ENCODE data around the gene GPR3. TPM values are rescaled to one million over a fixed set of nuclear protein-coding genes. Genes with fewer than 3 reads are reported as not detected.
"Not testable (repeated sequence)": the region's sequence is repeated elsewhere in the genome, so short reads cannot be mapped to it uniquely, and the experiment has no call there.

Gene GPR3
- total and polyA plus RNA-seq, 2 donors (not counting 3 experiments of a cell fraction or from before 2014, with no cell fraction given) = 1.8 TPM

GRCh38 chr1:27405074-27405473, 12.7 kb downstream of the GPR3 start:
- Histone ChIP-seq H4K20me1 (replicated peaks; ENCODE audit: control insufficient read depth, extremely low read depth, insufficient read depth, low read length) (no peaks in the 10 kb centered on the region), H3K27me3 (ENCODE audit: control insufficient read depth in 2 of 2, insufficient read depth in 2 of 2, low read length in 2 of 2) (no peaks in the 10 kb centered on the region), H3K9me1 (replicated peaks; ENCODE audit: control insufficient read depth, extremely low read depth, insufficient read depth, low read length) (no peaks in the 10 kb centered on the region), H3K4me3 (replicated peaks in 1 of 3; ENCODE audit: insufficient read depth in 1 of 3, low read depth in 1 of 3, low read length in 3 of 3) (no peak overlapping the region), H3K9ac (replicated peaks; ENCODE audit: extremely low read depth, insufficient read depth, low read length) (no peak overlapping the region), H3K36me3 (ENCODE audit: control insufficient read depth in 2 of 2, extremely low read depth in 1 of 2, insufficient read depth in 2 of 2, low read length in 2 of 2) (peaks cover 10 to 29% of the 10 kb centered on the region in 2 experiments), H3K79me2 (ENCODE audit: control insufficient read depth, insufficient read depth, low read length) (no peaks in the 10 kb centered on the region), H3K4me1 (ENCODE audit: control insufficient read depth, extremely low read depth, insufficient read depth, low read length) (peaks cover 4% of the 10 kb centered on the region), H3K4me2 (ENCODE audit: insufficient read depth, low read length) (no peak overlapping the region), H3K27ac (ENCODE audit: insufficient read depth, low read depth, low read length) (no peak overlapping the region), H2AFZ (ENCODE audit: low read depth, low read length) (no peak overlapping the region), H3K9me3 (replicated peaks; ENCODE audit: control insufficient read depth, insufficient read depth, low read length) (no peaks in the 10 kb centered on the region)
- POLR2A ChIA-PET = no interaction called here
- DNase-seq (ENCODE audit: low read depth, low spot score) = no peak
- intact Hi-C loops (cut with micrococcal nuclease) (no loop called here), dilution Hi-C loops (cut with MboI; ENCODE audit: extremely low pct_ligation_motif_present, low sequenced_read_pairs) (loop anchor here (25.0 kb wide), 1 partner anchor 182 kb away; no protein-coding TSS in a partner anchor)
- CTCF ChIA-PET = interaction anchor here (0.9 kb wide), 1 partner anchor 264 kb away, joined by 3 read pairs; no protein-coding TSS in a partner anchor
- no peak for TF ChIP-seq MYC (IDR thresholded peaks at IDR 0.05; ENCODE audit: low read depth, low read length)
- TF ChIP-seq, protein P1, sequence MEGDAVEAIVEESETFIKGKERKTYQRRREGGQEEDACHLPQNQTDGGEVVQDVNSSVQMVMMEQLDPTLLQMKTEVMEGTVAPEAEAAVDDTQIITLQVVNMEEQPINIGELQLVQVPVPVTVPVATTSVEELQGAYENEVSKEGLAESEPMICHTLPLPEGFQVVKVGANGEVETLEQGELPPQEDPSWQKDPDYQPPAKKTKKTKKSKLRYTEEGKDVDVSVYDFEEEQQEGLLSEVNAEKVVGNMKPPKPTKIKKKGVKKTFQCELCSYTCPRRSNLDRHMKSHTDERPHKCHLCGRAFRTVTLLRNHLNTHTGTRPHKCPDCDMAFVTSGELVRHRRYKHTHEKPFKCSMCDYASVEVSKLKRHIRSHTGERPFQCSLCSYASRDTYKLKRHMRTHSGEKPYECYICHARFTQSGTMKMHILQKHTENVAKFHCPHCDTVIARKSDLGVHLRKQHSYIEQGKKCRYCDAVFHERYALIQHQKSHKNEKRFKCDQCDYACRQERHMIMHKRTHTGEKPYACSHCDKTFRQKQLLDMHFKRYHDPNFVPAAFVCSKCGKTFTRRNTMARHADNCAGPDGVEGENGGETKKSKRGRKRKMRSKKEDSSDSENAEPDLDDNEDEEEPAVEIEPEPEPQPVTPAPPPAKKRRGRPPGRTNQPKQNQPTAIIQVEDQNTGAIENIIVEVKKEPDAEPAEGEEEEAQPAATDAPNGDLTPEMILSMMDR (IDR thresholded peaks at IDR 0.05; ENCODE audit: extremely low read depth in 1 of 2, insufficient read depth in 1 of 2, low read depth in 1 of 2, low read length in 2 of 2) = no peak
- no peak for TF ChIP-seq POLR2A (IDR thresholded peaks at IDR 0.05; ENCODE audit: low read depth, low read length)
- TF ChIP-seq FOS (IDR thresholded peaks at IDR 0.05; ENCODE audit: borderline replicate concordance, insufficient read depth, low read length) = no peak
- TF ChIP-seq JUN (IDR thresholded peaks at IDR 0.05; ENCODE audit: borderline replicate concordance, insufficient read depth, insufficient read length, low read depth) = no peak
- TF ChIP-seq POLR2AphosphoS5 (IDR thresholded peaks at IDR 0.05; ENCODE audit: insufficient read depth, low read depth, low read length) = no peak
- no peak for TF ChIP-seq MAX (IDR thresholded peaks at IDR 0.05; ENCODE audit: insufficient read depth, insufficient read length)
- no peak for TF ChIP-seq GATA2 (IDR thresholded peaks at IDR 0.05; ENCODE audit: insufficient read depth, insufficient read length, low read depth, low read length)
- no peak for TF ChIP-seq EZH2 (IDR thresholded peaks at IDR 0.05; ENCODE audit: borderline replicate concordance, low read depth, low read length, severe bottlenecking)
- no TSS peak for BruUV-seq (replicated peaks)
- no peak for FAIRE-seq

- intact Hi-C loops (cut with micrococcal nuclease); DNase-seq (ENCODE audit: low read depth, low spot score); H3K27ac ChIP-seq (ENCODE audit: insufficient read depth, low read depth, low read length); H3K27me3 ChIP-seq (ENCODE audit: control insufficient read depth in 2 of 2, insufficient read depth in 2 of 2, low read length in 2 of 2); BruUV-seq (replicated peaks); H3K9me3 ChIP-seq (replicated peaks; ENCODE audit: control insufficient read depth, insufficient read depth, low read length); H3K4me3 ChIP-seq (replicated peaks in 1 of 3; ENCODE audit: insufficient read depth in 1 of 3, low read depth in 1 of 3, low read length in 3 of 3); H3K79me2 ChIP-seq (ENCODE audit: control insufficient read depth, insufficient read depth, low read length); H3K9ac ChIP-seq (replicated peaks; ENCODE audit: extremely low read depth, insufficient read depth, low read length); H3K9me1 ChIP-seq (replicated peaks; ENCODE audit: control insufficient read depth, extremely low read depth, insufficient read depth, low read length); H2AFZ ChIP-seq (ENCODE audit: low read depth, low read length); H4K20me1 ChIP-seq (replicated peaks; ENCODE audit: control insufficient read depth, extremely low read depth, insufficient read depth, low read length); H3K4me1 ChIP-seq (ENCODE audit: control insufficient read depth, extremely low read depth, insufficient read depth, low read length); H3K4me2 ChIP-seq (ENCODE audit: insufficient read depth, low read length); POLR2A ChIA-PET: not testable (repeated sequence)
- peak; percentile 31 for FAIRE-seq
- CTCF ChIA-PET = interaction anchor here (0.6 to 0.9 kb wide), 2 partner anchors 264 to 889 kb away, joined by 3 to 5 read pairs; no protein-coding TSS in a partner anchor
- H3K36me3 ChIP-seq (ENCODE audit: control insufficient read depth in 2 of 2, extremely low read depth in 1 of 2, insufficient read depth in 2 of 2, low read length in 2 of 2) = peaks cover 16 to 36% of the 10 kb centered on the region in 2 experiments
- dilution Hi-C loops (cut with MboI; ENCODE audit: extremely low pct_ligation_motif_present, low sequenced_read_pairs) = loop anchor here (25.0 kb wide), 1 partner anchor 182 kb away; no protein-coding TSS in a partner anchor
Measured at GRCh38 chr1:27405598-27406361, 13.4 kb downstream of the GPR3 start.
